Ectodermal cell (in vitro differentiated cells): ENCODE measurements around the gene CD200.

Source experiments
- H3K27ac ChIP-seq: 2 replicates; pipeline ENCODE4 v1.7.0; 2013; ENCODE audit warnings: mild to moderate bottlenecking, low read depth, low read length; ENCODE audit not compliant: insufficient read depth, poor library complexity, severe bottlenecking
- H3K27me3 ChIP-seq: 2 replicates; pipeline ENCODE4 v1.7.0; 2013; ENCODE audit warnings: mild to moderate bottlenecking, low read length; ENCODE audit not compliant: insufficient read depth, control insufficient read depth, poor library complexity, severe bottlenecking
- H3K36me3 ChIP-seq: one replicate; pipeline ENCODE4 v1.7.0; 2013; ENCODE audit warnings: low read length; ENCODE audit not compliant: control insufficient read depth, insufficient read depth
- H3K4me1 ChIP-seq: one replicate; pipeline ENCODE4 v1.7.0; 2013; ENCODE audit warnings: low read length; ENCODE audit not compliant: control insufficient read depth, insufficient read depth
- H3K4me3 ChIP-seq: 2 replicates; pipeline ENCODE4 v1.7.0; 2013; ENCODE audit warnings: low read depth, low read length, control low read depth; ENCODE audit not compliant: insufficient read depth
- H3K9me3 ChIP-seq: 2 replicates; pipeline ENCODE4 v1.7.0; 2013; ENCODE audit warnings: mild to moderate bottlenecking, low read length, moderate library complexity; ENCODE audit not compliant: control insufficient read depth
- WGBS, 2 experiments: methylation state at CpG; one replicate each; pipeline ENCODE4 v1.1.7; 2013; ENCODE audit warnings: missing lambda C conversion rate in 2 of 2; 5-methylcytosine and 5-hydroxymethylcytosine counted together

The CD200 gene

DNA sequence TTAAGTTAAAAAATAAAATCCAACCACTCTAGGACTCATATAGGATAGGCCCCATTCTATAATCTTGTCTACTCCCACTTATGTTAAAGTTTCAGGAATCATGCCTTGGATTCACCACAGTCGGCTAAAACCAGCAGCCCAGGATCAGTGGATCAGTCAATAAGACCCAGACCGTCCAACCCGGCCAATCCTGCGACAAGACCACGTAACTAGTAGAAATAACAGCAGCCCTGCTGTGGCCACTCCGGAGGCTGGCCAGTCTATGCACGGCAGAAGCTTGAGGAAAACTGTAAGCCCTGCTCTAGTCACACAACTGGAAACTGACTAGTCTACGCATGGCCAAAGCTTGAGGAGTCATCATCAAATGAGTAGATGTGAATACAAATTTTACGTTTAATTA lies 26.1 kb upstream of the CD200 start:
- peaks cover 27% of the 10 kb centered on the region for H3K4me1 ChIP-seq

DNA sequence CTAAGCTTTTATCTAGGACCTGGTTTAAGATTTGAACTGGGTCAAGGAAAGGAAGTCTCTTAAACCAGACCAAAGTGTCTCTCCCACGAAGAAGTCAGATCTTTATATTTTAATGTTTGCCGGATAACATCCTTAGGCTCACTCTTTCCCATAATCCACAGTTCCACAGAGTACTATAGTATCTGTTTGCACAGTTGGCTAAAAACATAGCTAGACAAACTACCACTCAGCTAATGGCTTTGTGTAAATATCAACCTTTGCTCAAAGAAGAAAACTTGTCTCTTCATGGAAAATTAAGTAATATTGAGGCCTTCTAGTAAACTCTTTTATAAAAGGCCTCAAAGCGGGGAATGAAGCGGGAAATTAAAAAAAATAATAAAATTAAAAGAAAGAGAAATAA lies 25.4 kb upstream of the CD200 start:
- H3K9me3 ChIP-seq = no peaks in the 10 kb centered on the region
- H3K4me1 ChIP-seq = peaks cover 23% of the 10 kb centered on the region
- 99 to 100% methylated on average over 2 to 3 of the region's 4 CpGs for WGBS, 2 experiments
- no peaks in the 10 kb centered on the region for H3K36me3 ChIP-seq
- H3K27me3 ChIP-seq = no peaks in the 10 kb centered on the region
- no peak overlapping the region for H3K27ac ChIP-seq
- H3K4me3 ChIP-seq = no peak overlapping the region

More for the DNA sequence above, 26.1 kb upstream of the CD200 start:
- WGBS, 2 experiments = 90% methylated on average over 8 to 9 of the region's 9 CpGs
- Histone ChIP-seq H3K9me3 (no peaks in the 10 kb centered on the region), H3K4me3 (no peak overlapping the region), H3K27me3 (no peaks in the 10 kb centered on the region), H3K27ac (no peak overlapping the region), H3K36me3 (no peaks in the 10 kb centered on the region)

DNA sequence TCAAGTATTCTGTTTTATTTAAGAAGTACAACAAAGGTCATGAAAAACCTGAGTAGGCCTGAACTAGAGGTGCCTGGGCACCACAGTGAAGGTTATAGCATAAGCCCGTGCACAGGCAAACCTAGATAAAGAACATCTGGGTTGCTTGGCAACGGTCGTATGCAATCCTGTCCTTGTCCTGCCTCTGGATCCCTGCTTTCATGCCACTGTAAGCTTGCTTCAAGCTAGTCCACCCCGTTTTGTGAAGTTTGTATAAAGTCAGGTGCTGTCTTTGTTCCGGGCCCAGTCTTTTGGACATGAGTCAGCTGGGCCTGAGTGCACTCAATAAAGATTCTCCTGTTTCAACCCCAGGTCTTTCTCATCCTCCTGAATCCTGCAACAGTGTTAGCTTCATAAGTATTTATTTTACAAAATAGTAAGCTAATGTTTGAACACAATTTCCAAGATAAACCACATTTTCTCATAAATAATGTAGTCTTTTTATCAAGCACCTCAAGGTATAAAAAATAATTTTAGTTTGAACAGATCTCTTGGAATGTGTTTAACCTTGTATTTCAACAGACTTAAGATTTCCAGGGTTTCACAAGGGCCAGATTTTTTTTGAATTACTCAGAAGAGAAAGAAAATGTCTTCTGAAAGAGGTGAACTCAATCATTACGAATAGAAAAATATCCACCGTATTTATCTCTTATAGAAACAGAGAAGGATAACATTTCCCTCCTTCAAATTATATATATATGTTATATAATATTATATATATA lies 24.6 kb upstream of the CD200 start:
- peak overlapping the region; percentile 46 for H3K27ac ChIP-seq
- peaks cover 18% of the 10 kb centered on the region for H3K4me1 ChIP-seq
- H3K27me3 ChIP-seq = no peaks in the 10 kb centered on the region
- no peaks in the 10 kb centered on the region for H3K9me3 ChIP-seq
- no peaks in the 10 kb centered on the region for H3K36me3 ChIP-seq
- H3K4me3 ChIP-seq = no peak overlapping the region
- 49 to 58% methylated on average over 5 of the region's 7 CpGs for WGBS, 2 experiments

DNA sequence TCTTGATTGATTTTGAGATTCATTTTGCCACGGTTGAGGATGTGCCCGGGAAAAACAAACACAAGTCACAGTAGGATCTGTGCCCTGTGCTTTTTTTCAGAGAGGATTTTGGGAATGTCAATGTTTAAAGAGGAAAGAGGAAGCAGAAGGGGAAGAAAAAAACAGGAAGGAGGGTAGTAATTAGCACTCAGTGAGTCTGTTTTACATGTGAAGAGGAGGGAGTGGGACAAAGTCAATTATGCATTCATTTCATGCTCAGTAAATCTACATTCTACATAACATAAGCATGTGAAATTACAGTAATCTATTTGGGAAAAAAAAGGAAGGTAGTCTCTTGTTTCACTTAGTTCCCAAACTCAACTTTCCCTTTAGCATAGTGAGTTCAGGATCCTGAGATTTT lies 18.3 kb upstream of the CD200 start:
- Histone ChIP-seq H3K4me3 (no peak overlapping the region), H3K9me3 (peaks cover 3% of the 10 kb centered on the region), H3K4me1 (peaks cover 5% of the 10 kb centered on the region), H3K27ac (no peak overlapping the region), H3K36me3 (no peaks in the 10 kb centered on the region), H3K27me3 (no peaks in the 10 kb centered on the region)
- 75 to 81% methylated on average over 2 of the region's 2 CpGs for WGBS, 2 experiments

DNA sequence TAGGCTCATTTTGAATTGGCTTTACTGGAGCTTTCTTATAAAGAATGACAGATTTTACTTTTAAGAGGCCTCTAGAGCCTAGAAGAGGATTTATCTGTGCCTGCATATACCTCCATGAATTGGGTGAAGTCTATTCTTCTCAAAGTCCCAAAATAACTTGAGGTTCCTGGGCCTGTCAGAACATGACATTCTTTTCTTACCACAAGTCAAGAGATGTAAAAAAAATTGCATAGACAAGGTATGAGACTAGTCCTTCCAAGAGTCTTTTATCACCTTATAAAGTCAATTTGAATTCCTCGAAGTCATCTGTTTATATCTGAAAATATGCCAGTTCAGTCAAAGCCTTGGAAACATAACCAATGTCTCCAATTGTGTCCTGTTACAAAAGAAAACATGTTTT lies 17.2 kb upstream of the CD200 start:
- no peak overlapping the region for H3K27ac ChIP-seq
- peaks cover 9% of the 10 kb centered on the region for H3K4me1 ChIP-seq
- no peaks in the 10 kb centered on the region for H3K27me3 ChIP-seq
- 88 to 100% methylated on average over 1 of the region's 1 CpG for WGBS, 2 experiments
- H3K36me3 ChIP-seq = no peaks in the 10 kb centered on the region
- H3K4me3 ChIP-seq = no peak overlapping the region
- H3K9me3 ChIP-seq = peaks cover 3% of the 10 kb centered on the region

DNA sequence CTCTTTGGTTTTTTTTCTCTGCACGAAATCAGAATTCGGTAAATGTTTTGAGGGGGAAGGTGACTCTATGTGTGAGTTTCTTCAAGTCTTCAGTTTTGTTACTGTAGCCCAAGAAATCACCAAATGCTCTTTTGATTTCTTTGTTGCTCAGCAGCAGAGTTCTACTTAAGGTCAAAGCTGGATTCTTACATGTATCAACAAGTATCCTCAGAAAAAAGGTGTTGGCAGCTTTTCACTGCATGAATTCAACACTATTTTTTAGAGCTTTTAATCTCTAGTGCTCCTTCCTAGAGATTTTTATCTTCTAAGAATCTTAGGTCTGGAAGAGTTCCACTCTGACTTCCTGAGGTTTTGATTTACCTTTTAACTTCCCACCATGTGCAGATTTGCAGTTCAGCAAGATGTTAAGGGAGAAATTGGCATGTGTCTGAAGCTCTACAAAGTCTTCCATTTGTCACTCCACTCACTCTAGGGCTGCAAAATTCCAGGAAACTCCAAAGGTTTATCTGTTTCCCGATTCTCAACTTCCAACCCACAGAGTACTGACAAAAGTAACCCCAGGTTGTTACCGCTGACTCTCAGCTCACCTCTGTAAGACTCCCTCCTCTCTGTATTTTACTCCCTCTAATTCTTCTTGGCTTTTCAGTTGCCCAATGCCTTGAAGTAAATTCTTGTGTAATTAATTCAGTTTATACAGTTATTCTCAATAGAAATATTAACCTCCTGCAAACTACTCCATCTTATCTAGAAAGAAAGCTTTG lies 13.3 kb upstream of the CD200 start:
- Histone ChIP-seq H3K4me1 (peaks cover 23% of the 10 kb centered on the region), H3K9me3 (peaks cover 3% of the 10 kb centered on the region), H3K4me3 (no peak overlapping the region), H3K27ac (no peak overlapping the region), H3K27me3 (no peaks in the 10 kb centered on the region), H3K36me3 (no peaks in the 10 kb centered on the region)
- 73 to 74% methylated on average over 4 of the region's 4 CpGs for WGBS, 2 experiments

DNA sequence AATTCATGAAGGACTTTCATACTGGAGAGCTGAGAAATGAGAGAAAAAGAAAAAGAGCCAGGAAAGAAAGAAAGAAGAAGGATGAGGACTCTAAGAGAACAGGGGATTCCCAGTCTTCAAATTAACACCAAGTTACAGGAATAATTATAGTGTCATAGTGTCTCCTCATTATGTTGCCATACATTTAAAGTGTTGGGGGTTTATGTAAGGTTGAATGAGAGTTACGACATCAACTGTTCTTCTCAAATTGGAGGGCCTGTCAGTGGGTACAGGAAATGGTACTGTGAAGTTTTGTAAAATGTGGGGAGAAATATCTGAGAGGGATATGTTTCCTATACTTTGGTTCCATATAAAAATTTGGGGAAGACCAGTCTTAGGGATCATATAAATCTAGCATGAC lies 12.3 kb upstream of the CD200 start:
- H3K27me3 ChIP-seq = no peaks in the 10 kb centered on the region
- peaks cover 23% of the 10 kb centered on the region for H3K4me1 ChIP-seq
- no peaks in the 10 kb centered on the region for H3K36me3 ChIP-seq
- WGBS, 2 experiments = 87 to 100% methylated on average over 1 of the region's 1 CpG
- H3K27ac ChIP-seq = no peak overlapping the region
- peaks cover 3% of the 10 kb centered on the region for H3K9me3 ChIP-seq
- H3K4me3 ChIP-seq = no peak overlapping the region

DNA sequence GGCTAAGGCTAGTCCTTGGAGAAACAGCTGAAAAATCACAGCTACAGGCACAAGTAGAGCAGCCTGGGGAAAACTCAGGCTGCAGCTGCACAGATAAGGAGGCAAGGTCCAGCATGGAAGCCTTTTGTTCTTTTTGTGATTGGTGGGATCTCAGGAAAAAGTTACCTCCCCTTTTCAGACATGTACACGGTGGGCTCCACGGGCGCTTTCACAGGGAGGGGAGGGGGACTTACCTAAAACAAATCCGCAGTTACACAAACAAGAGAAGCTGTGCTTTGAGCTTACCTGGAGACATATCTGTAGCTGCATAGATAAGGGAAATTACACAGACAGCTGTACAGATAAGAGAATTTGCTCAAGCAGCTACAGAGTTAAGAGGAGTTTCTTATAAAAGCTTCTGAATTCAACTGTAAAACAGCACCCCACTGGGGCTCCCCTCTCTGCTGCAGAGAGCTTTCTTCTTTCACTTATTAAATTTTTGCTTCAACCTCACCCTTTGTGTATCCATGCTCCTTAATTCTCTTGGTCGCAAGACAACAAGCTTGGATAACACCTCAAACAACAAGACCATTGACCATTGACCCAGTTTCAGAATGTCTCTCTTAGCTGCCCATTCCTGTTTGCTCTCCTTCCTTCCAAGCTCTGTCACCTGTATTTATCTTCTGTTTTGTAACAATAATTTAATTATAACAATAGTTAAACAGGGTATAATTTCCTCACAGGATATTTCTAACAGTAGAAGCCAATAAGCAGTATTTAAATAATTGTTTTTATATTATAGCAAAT lies 10.9 kb upstream of the CD200 start:
- Histone ChIP-seq H3K4me1 (peaks cover 23% of the 10 kb centered on the region), H3K27ac (peak overlapping the region; percentile 59), H3K4me3 (no peak overlapping the region), H3K27me3 (no peaks in the 10 kb centered on the region), H3K36me3 (no peaks in the 10 kb centered on the region), H3K9me3 (no peaks in the 10 kb centered on the region)
- 29 to 32% methylated on average over 5 of the region's 5 CpGs for WGBS, 2 experiments

DNA sequence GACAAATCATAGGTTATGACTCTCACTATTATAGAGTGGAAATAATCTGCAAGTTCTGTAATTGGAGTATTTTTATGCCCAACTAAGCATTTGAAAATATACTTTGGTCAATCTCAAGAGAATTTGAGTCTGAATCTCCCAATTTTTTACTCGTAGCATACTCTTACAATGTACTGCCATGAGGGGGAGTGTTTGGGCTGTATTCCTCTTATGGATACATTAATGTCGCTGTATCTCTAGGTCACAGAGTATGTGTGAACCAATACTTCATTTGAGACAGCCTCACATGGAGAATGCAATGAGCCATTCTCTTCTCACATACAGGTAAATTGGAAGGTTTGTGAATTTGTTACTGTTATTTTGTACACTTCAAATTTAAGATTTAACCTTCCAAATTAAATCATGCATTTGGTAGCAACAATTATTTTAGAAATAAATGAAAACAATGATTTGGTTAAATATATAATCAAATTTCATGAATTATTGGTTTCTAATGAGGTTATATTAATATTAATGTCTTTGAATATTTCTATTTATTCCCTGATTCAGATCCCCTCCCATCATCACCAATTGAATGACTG lies 5.5 kb upstream of the CD200 start:
- Histone ChIP-seq H3K27ac (no peak overlapping the region), H3K36me3 (no peaks in the 10 kb centered on the region)
- WGBS, 2 experiments = 38 to 64% methylated on average over 1 to 2 of the region's 2 CpGs

DNA sequence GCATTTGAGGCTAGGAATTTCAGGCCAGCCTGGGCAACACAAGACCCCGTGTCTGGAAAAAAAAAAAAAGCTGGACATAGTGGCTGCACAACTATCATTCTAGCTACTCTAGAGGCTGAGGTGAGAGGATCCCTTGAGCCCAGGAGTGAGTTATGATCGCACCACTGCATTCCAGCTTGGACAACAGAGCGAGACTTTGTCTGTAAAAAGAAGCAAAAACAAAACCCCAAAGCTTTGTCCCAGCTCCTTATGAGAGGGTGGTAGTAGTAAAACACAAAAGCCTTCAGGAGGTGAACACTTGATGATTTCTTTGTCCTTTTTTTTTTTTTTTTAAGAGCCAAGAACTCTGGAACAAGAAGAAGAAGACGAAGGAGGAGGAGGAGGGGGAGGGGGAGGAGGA lies 1.1 kb upstream of the CD200 start:
- Histone ChIP-seq H3K36me3 (no peaks in the 10 kb centered on the region), H3K4me3 (no peak overlapping the region), H3K27me3 (no peaks in the 10 kb centered on the region), H3K9me3 (no peaks in the 10 kb centered on the region), H3K4me1 (no peaks in the 10 kb centered on the region), H3K27ac (no peak overlapping the region)
- WGBS, 2 experiments = 93% methylated on average over 4 of the region's 4 CpGs

More for the DNA sequence above, 5.5 kb upstream of the CD200 start:
- Histone ChIP-seq H3K4me1 (no peaks in the 10 kb centered on the region), H3K27me3 (no peaks in the 10 kb centered on the region), H3K9me3 (no peaks in the 10 kb centered on the region), H3K4me3 (no peak overlapping the region)
